Kasumi-1 (cell line): ENCODE results near the gene LPGAT1.

ENCODE experiments used
- DNase-seq, 2 experiments: peaks; one replicate each; lab custom pipeline; 2025; lab: John Stamatoyannopoulos, UW

The LPGAT1 gene

DNA sequence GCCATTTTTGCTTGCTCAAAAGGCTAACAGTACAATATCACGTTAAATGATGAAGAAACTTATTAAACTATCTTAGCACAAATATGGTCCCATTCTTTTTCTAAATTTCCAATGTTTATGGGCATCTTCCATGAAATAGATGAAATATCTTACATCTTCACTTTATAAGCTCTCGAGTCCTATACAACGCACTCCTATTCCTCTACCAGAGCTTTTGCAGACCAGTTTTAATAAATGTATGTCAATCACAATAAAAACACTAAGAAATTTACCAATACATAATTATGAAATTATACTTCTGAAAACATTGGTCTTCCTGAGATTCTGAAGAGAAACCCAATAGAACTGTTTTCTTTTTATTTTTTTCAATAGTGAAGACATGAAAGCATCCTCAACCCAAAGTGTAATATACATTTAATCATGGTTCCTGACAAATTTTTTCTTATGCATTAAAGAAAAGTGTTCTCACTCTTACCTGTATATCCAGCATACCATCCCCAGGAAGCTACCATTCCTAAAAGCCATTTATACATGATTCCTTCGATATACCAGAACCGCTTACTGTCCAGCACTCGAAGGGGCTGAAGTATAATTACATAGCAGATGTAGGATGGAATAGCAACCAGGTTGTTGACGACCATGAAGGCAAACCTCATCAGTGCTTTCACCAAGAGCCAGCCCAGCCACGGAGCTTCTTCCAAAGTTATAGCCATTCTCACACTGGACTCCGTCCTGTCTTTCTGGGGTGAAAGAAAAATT lies 1.8 kb downstream of the LPGAT1 start:
- DNase-seq, result no peak

DNA sequence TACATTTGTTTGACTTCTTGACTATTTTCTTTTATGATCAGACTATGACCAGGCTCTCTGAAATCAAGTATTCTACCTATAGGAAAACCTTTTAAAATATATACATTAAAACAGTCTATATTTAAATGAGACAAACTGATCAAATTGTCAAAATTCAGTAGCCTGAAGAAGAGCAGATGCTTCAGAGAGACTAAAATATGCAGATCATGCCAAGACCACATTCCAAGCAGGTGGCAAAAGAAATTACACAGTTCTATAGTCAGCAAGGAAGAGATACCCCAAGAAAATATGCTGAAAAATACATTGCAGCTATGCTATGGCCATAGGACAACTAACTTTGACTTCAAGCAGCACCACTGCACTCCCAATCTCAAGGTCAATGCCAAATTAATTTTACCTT lies 3.5 kb downstream of the LPGAT1 start:
- no peak for DNase-seq

DNA sequence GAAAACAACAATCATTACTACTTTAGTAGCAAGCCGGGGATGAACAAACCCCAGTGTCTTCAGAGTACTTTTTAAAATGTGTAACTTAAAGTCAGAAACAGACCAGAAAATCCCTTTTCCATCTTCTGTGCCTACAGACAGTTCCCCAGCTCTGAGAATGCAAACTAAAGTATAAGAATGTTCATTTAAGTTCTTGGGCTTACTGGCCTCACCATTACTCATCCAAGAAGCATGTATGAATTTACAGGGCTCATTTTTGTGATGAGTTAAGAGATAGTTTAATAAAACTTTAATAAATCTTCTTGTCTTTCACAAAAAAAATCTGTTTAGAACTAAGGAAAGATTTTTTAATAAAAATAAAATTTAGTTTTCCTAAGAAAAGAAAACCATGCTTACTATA lies 4.6 kb downstream of the LPGAT1 start:
- no peak for DNase-seq

DNA sequence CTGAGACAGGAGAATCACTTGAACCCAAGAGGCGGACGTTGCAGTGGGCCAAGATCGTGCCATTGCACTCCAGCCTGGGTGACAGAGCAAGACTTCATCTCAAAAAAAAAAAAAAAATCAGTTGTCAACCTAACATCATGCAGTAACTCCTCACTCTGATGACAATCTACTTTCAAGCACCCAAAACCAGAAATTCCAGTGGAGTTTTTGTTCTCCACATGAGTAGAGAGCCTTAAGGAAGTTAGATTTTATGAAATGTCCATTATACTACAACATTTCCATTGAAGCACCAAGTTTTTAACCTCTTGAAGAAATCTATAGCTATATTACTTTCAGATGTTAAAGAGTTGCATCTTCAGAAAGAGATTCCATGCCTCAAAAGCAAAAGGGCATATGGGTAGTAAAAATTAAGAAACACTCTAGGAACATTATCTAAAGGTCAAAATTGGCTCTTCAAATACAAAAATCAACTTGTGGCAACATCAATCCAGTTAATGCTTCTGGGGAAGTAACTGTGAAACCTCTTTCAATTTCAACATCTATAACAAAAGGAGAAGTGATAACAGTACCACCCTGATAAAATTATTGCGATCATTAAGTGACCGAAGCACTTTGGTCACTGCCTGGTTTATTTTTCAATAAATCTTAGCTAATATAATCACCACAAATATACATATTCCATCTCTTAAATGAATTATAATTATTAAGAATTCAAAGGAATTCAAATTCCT lies 7.7 kb downstream of the LPGAT1 start:
- peak in 1 of 2 experiments; percentile 4 for DNase-seq

DNA sequence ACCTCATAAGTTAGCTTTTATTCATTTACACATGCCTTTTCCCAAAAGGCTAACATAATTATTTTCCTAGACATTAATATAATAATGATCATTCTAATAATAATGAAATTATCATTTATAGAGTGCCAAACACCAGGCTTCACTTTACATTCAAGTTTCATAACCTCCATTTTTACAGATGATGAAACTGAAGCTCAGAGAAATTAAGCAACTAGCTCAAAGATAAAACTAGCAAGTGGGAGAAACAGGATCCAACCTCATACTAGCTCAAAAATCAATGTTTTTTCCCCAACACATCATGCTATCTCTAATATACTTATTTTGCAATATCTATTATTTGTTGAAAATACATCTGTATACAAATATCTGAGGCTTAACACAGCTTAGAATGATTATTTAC lies 14.0 kb downstream of the LPGAT1 start:
- no peak for DNase-seq

DNA sequence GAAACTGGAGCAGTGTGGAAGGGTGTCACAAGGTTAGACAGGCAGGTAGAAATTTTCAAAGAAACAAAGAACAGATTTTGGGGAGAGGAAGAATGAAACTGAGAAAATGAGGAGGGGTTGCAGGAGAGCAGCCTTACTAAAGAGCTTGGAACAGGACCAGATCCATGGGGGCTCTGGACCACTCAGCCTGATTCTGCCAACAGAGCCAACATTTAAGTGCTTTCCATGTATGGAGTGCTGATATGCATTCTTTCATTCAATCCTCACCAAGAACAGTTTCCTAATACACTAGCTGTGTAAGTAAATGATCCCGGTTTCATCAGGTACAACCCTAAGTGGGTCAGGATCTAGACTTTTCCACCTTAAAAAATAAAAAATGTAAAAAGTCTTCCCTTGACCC lies 16.2 kb downstream of the LPGAT1 start:
- DNase-seq, result no peak

DNA sequence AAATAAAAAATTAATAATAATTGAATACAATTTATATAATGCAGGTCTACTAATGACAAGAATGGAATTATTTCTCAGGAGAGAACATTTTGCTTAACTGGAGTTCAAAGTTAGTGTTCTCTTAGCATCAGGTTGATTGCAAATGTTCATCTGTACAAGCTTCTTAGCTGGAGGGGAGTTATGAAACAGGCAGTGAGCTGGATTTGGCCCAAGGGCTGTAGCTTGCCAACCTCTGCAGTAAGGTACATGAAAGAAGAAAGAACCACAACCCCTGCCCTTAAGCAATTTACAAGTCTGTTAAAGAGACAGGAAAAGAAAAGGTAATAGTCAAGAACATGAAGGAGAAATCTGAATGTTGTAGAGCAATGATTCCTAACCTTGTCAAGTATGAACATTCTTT lies 17.0 kb downstream of the LPGAT1 start:
- no peak for DNase-seq

DNA sequence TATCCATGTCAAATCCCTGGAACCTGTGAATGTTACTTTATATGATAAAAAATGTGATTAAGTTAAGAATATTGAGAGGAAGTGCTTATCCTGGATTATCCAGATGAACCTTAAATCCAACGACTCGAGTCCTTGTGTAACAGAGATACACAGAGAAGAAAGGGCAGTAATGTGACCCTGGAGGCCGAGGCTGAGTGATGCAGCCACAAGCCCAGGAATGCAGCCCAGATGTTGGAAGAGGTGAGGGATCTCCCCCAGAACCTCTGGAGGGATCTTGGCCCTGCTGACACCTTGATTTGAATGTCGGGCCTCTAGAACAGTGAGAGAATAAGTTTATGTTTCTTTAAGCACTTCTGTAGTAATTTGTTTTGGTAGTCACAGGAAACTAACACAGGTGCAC lies 18.0 kb downstream of the LPGAT1 start:
- DNase-seq, result no peak

DNA sequence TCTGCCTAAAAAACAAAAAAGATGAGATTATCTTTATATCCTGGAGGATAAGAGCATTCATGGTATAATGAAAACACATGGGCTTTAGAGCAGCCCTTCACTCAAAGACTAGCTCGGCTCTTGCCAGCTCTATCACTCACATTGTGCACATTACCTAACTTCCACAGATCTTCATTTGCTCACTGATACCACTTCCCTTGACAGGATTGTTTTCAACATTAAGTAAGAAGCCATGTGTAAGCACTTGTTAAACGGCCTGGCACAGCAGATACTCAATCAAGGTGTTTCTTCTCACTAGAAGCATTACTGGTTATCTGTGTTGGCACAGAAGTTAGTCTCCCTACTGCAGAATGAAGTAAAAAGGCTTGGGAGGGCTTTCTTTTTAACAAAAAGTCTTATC lies 18.7 kb downstream of the LPGAT1 start:
- no peak for DNase-seq

DNA sequence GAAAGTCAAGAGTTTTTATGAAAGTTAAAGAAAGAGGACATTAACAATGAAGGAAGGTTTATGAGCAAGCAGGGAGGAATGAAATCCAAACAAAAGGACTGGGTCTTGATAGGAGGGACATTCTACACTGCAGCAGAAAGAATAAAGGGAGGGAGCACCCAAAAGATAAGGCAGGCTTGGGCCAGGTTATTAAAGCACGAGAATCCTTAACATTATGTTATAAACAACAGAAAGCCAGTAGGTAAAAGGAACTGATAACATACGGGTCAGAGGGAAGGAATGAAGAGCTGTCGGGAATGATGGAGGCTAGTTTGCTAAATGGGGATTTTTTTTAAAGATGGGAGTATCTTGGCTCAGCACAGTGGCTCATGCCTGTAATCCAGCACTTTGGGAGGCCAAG lies 19.4 kb downstream of the LPGAT1 start:
- DNase-seq, result no peak

DNA sequence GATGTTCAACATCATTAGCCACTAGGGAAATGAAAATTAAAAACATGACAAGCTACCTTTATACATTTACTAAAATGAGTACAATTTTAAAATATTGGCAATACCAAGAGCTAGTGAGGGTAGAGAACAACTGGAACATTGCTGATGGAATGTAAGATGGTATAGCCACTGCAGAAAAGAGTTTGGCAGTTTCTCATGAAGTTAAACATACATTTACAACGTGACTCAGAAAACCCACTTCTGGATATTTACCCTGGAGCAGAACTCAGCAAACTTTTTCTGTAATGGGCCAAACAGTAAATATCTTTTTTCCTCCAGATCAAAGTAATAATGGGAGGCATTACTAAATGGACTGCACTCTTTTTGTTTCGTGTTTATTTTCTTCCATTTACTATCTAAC lies 22.1 kb downstream of the LPGAT1 start:
- DNase-seq, result no peak

DNA sequence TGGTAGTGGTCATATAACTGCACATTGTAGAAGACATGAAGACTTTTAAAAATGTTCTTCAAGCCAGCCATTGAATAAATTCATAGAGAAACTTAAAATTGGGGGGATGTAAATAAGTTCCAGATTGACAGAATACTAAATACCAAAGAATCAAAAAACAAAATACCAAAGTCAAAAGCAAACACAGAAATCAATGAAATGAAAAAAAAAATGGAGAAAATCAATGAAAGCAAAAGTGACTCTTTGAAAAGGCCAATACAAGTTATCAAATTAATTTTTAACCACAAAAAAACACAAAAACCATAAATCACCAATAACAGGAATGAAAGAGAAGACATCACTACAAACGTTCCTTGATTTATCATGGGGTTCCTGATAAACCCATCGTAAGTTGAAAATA lies 25.6 kb downstream of the LPGAT1 start:
- DNase-seq, result no peak

DNA sequence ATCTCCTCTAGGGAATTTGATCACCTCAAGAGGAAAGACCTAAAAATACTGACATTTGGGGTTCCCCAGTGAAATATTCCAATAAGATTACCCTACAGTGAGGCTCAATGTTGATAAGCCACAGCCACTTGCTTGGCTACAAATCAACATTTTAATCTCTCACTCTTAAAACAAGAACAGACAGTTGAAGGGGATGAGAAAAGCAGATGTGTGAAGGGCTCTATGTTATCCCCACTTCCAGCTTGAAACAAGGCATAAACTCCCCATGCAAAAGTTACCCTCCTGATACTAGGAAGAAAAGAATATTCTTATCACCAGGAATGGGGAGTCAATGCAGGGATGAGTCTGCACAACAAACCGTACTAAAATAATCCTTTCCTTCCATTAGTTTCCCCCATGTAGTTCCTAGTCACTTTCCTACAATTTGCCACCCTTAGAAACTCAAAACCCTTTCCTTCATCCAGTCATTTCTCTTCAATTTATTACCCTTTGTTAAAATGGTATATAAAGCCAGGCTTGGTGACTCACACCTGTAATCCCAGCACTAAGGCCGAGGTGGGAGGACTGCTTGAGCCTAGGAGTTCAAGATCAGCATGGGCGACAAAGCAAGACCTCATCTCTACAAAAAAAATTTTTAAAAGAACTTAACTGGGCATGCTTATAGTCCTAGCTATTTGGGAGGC lies 29.5 kb downstream of the LPGAT1 start:
- DNase-seq, result no peak

DNA sequence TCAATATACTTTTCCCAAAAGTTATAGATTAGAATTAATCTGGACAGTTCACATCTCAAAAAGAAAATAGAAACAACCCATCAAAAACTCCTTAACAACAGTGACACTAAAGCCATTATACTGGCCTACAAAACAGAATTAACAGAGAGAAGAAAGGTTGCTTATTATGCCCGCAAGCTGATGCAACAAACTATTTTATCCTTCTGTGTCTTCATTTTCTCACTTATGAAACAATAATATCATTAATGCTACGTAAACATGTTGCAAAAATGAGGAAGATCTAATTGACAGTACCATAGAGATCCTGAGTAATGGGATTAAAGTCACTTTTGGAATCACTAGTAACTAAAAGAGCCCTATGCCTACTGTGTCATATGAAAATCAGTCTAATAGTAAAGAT lies 32.6 kb downstream of the LPGAT1 start:
- no peak for DNase-seq

DNA sequence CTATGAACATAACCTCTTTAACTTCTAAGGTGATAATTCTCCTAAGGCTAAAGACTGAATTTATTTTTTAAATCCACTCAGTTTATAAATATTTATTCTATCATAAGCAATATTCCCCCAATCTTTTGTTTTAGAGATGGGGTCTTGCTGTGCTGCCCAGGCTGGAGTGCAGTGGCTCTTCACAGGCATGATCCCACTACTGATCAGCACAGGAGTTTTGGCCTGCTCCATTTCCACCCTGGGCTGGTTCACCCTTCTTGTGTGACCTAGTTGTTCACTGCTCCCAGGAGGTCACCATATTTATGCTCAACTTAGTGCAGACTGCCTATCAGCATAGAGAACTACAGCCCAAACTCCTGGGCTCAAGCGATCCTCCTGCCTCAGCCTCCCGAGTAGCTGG lies 38.6 kb downstream of the LPGAT1 start:
- DNase-seq, result no peak

DNA sequence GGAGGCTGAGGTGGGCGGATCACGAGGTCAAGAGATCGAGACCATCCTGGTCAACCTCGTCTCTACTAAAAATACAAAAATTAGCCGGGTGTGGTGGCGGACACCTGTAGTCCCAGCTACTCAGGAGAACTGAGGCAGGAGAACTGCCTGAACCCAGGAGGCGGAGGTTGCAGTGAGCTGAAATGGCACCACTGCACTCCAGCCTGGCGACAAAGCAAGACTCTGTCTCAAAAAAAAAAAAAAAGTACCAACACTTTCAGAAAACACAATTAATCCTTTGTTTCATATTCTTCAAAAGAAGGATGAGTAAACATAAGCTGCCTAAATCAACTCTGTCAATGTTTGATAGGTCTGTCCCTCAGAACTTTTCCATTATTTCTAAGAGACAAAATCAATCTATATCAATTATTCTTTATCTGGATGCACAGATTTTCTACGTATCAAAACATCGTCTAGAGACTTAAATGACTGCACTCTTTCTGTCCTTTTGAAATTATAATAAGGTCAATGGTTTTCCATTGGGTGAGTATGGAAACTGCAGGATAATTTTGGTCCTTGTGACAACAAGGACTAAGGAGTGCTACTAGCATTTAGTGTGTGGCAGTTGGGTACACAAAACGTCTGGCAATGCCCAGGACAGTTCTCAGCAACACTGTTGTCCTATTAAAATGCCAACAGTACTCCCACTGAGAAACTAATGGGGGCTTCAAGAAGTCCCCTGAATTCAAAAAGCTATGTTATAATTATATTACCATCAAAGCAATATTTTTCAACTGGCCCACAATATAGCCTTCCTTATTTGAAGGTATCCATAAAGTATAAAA lies 40.7 kb downstream of the LPGAT1 start:
- DNase-seq, result no peak

DNA sequence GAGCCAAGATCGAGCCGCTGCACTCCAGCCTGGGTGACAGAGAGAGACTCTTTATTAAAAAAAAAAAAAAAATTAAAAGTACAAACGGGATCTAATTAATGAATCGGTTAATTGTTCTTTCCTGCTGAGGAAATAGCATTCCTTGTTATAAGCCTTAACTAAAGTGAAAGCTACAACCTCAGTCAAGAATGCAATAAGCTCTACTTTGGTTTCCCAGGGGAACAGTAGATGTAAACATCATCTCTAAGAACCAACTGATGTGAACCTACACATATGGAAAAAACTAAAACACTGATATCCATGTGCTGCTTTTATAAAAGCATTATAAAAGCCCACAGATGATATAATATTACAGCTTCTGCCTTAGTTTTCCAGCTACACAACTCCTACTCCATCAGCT lies 41.9 kb downstream of the LPGAT1 start:
- no peak for DNase-seq

DNA sequence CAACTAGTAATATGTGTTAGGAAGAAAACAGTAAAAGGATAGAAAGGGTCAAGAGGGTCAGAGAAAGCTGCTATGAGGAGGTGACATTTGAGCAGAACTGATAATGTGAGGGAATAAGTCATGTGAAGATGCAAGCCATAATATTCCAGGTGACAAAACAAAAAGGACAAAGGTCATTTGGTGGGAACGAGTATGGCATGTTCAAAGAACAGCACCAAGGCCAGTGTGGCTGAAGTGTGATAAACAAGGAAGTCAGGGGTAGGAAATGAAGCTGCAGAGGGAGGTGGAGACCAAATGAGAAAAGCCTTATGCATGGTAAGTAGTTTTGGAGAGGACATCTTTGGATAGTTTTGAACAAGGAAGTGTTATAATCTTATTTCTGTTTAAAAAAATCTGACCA lies 46.7 kb downstream of the LPGAT1 start:
- DNase-seq, result no peak

DNA sequence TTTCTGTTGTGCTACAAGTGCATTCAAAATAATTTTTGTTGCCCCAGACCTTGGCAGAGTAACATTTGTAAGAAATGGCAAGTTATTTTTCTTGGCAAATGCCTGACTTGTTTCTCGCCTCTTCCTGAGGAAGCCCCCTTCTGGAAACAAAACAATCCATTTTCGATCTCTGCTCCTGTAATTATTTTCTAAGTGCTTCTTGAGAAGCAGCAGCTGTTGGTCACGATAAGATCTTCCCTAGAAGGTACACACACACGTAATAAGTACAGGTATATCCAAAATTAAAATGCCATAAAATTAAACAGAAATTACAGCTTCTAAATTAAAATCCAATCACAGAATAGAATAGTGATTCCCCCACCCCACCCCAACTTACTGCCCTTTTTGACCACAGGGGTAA lies 47.3 kb downstream of the LPGAT1 start:
- no peak for DNase-seq

DNA sequence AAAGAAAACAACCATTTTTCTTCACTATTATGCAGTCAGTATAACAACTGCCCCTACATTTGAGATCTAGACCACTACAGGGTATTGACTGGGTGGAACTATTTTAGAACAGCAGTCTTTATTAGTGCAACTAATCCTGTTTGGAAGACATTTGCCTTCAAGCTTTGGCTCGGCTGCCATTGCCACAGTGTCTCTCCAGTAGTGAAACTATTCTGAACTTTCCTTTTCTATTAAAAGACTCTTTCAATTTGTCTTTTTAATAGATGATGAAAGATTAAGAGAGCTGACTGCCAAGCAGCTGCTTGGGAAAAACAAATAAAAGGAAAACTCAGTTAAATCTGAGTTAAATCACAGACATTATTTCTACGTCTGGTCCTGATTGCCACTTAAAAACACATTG lies 49.3 kb downstream of the LPGAT1 start:
- no peak for DNase-seq

DNA sequence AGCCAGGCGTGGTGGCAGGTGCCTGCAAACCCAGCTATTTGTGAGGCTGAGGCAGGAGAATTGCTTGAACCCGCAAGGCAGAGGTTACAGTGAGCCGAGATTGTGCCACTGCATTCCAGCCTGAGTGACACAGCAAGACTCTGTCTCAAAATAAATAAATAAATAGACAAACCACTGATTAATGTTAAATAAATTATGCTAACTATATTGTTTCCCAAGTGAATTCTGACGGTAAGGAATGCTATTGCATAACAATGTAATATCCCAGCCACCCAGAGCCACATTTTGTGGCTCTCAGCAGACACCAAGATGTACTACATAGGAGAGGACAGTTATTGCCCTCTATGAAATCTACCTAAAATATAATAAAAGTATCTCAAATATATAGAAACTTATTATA lies 55.4 kb downstream of the LPGAT1 start:
- no peak for DNase-seq

DNA sequence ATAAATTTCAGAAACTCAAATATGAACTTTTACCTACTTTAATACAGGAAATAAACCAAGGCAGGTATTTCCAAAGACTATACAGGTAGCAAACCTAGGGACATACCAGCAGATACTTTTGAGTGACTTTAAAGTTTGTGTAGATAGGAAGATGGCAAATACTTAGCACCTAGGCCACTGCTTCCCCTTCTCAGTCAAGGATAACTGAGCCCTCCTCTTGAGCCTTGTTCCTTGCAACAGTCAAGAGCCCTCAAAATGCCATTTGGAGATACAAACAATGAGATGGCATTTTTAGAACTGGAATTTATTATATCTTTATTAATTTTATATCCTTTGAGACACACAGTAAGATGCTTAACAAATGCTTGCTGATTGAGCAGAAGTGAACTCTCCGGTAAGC lies 65.9 kb downstream of the LPGAT1 start:
- DNase-seq, result no peak
